Gastroesophageal sphincter (tissue), 3 donors: ENCODE results near the gene ST6GALNAC3.

ENCODE experiments used
- CTCF ChIP-seq, 4 experiments: fragments of 200-600 bp in 2 of 4; fragments of 450-650 bp in 2 of 4; sonication (generic) in 1 of 4; IDR thresholded peaks; one replicate each; pipeline ENCODE4 v1.5.1; 2017 to 2019; ENCODE audit warnings: antibody characterized with exemption in 4 of 4, mild to moderate bottlenecking in 2 of 4, moderate library complexity in 2 of 4
- EP300 ChIP-seq: sonication (generic); formaldehyde crosslinking; IDR thresholded peaks from one replicate; pipeline ENCODE4 v1.6.1; 2017; ENCODE audit warnings: antibody characterized with exemption, mild to moderate bottlenecking
- POLR2A ChIP-seq, 2 donors: fragments of 450-650 bp; IDR thresholded peaks; one replicate each; pipeline ENCODE4 v1.6.1; 2017; ENCODE audit warnings: antibody characterized with exemption in 2 of 2, mild to moderate bottlenecking in 2 of 2, moderate library complexity in 1 of 2
- POLR2AphosphoS5 ChIP-seq: sonication (generic); formaldehyde crosslinking; IDR thresholded peaks from one replicate; pipeline ENCODE4 v1.6.1; 2017; ENCODE audit warnings: antibody characterized with exemption

DNA sequence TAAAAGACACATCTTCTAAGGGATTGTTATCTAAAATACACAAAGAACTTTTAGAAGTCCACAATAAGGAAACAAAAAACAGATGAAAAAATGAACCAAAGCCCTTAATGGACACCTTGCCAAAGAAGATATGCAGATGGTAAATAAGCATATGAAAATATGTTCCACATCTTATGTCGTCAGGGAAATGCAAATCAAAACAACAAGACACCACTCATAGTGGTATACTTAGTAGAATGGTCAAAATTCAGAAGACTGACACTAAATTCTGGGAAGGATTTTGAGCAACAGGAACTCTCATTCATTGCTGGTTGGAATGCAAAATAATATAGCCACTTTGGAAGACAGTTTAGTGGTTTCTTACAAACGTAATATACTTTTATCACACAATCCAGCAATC is 587.0 kb downstream of the ST6GALNAC3 start:
- no peak for TF ChIP-seq CTCF (IDR thresholded peaks at IDR 0.05)
- TF ChIP-seq POLR2A (IDR thresholded peaks at IDR 0.05) = no peak
- TF ChIP-seq POLR2AphosphoS5 = no peak
- TF ChIP-seq EP300 = no peak
